NCI-H2029 (cell line): ENCODE data around the gene NSMF.
"Not testable (repeated sequence)": the region's sequence is repeated elsewhere in the genome, so short reads cannot be mapped to it uniquely, and the experiment has no call there.

Source experiments
- DNase-seq: peaks from one replicate; lab custom pipeline; 2025; lab: John Stamatoyannopoulos, UW

The NSMF gene

GRCh38 chr9:137458194-137459151 lies 661 bp downstream of the NSMF start:
- no peak for DNase-seq

- no peak for DNase-seq
These were observed 1.5 kb downstream of the NSMF start for GRCh38 chr9:137457406-137458193.

GRCh38 chr9:137456864-137457405 lies 2.2 kb downstream of the NSMF start:
- DNase-seq = no peak

GRCh38 chr9:137456061-137456863 lies 2.9 kb downstream of the NSMF start:
- no peak for DNase-seq

- DNase-seq = no peak
These were observed 3.7 kb downstream of the NSMF start for GRCh38 chr9:137455359-137455991.

- DNase-seq = peak; percentile 19
These were observed 4.4 kb downstream of the NSMF start for GRCh38 chr9:137454597-137455358.

GRCh38 chr9:137454145-137454596 lies 5.0 kb downstream of the NSMF start:
- no peak for DNase-seq

- DNase-seq = peak; percentile 35
These were observed 5.5 kb downstream of the NSMF start for GRCh38 chr9:137453643-137454081.

- DNase-seq = no peak
These were observed 6.1 kb downstream of the NSMF start for GRCh38 chr9:137452761-137453642.

- DNase-seq = no peak
These were observed 7.0 kb downstream of the NSMF start for GRCh38 chr9:137452006-137452760.

GRCh38 chr9:137451264-137452005 lies 7.7 kb downstream of the NSMF start:
- not testable (repeated sequence) for DNase-seq

GRCh38 chr9:137450539-137451222 lies 8.5 kb downstream of the NSMF start:
- not testable (repeated sequence) for DNase-seq

GRCh38 chr9:137449931-137450538 lies 9.1 kb downstream of the NSMF start:
- DNase-seq = no peak

- no peak for DNase-seq
These were observed 9.9 kb downstream of the NSMF start for GRCh38 chr9:137449081-137449844.

- no peak for DNase-seq
These were observed 10.6 kb downstream of the NSMF start for GRCh38 chr9:137448602-137448962.
